ENCODE results near the gene TUBA8. TPM values are rescaled to one million over a fixed set of nuclear protein-coding genes. Genes with fewer than 3 reads are reported as not detected.
"Not testable (repeated sequence)": the region's sequence is repeated elsewhere in the genome, so short reads cannot be mapped to it uniquely, and the experiment has no call there.

The TUBA8 gene
- total and polyA plus RNA-seq, 9 donors, result 0.92 to 4.2 (median 1.9) TPM; not detected in 1

DNA sequence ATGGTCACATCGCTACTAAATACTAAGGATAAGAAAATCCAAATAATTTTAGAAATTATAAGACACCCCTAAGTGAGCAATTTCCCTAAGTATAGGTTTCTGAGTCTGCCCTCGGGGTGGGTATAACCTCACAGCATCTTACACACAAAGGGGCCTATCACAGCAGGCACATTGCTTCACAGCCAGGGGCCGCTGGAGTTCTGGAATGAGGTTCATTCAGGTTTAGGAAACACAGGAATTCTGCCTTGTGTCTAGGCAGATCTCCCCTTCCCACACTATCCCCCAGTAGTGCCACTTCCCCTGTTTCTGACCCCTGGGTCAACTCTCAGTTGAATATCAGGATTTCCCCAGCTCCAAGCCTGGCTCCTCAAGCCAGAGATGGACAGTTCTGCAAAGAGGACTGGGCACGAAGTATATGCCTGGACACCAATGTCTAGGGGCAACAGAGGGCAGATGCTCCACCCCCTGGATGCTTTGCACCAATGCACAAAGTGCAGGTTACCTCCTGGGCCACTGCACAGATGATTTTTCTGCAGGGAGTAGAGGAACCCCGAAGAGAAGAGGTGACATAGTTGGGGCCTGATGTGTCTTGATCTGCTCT lies 11.4 kb downstream of the TUBA8 start:
- Histone ChIP-seq H3K9me3 (no peaks in the 10 kb centered on the region), H3K27me3 (no peaks in the 10 kb centered on the region), H3K27ac (no peak overlapping the region), H3K36me3 (no peaks in the 10 kb centered on the region), H3K4me3 (no peak overlapping the region), H3K4me1 (ENCODE audit: insufficient read depth) (no peaks in the 10 kb centered on the region)
- TF ChIP-seq EP300 (IDR thresholded peaks at IDR 0.05) (no peak), POLR2A (IDR thresholded peaks at IDR 0.05) (no peak)
- TF ChIP-seq, protein P1, sequence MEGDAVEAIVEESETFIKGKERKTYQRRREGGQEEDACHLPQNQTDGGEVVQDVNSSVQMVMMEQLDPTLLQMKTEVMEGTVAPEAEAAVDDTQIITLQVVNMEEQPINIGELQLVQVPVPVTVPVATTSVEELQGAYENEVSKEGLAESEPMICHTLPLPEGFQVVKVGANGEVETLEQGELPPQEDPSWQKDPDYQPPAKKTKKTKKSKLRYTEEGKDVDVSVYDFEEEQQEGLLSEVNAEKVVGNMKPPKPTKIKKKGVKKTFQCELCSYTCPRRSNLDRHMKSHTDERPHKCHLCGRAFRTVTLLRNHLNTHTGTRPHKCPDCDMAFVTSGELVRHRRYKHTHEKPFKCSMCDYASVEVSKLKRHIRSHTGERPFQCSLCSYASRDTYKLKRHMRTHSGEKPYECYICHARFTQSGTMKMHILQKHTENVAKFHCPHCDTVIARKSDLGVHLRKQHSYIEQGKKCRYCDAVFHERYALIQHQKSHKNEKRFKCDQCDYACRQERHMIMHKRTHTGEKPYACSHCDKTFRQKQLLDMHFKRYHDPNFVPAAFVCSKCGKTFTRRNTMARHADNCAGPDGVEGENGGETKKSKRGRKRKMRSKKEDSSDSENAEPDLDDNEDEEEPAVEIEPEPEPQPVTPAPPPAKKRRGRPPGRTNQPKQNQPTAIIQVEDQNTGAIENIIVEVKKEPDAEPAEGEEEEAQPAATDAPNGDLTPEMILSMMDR (IDR thresholded peaks at IDR 0.05), result no peak
- 87 to 93% (median 90%) methylated on average over 5 of the region's 5 CpGs for WGBS, 3 donors
- intact Hi-C loops (cut with DNase I), result no loop called here
- DNase-seq, result no peak

DNA sequence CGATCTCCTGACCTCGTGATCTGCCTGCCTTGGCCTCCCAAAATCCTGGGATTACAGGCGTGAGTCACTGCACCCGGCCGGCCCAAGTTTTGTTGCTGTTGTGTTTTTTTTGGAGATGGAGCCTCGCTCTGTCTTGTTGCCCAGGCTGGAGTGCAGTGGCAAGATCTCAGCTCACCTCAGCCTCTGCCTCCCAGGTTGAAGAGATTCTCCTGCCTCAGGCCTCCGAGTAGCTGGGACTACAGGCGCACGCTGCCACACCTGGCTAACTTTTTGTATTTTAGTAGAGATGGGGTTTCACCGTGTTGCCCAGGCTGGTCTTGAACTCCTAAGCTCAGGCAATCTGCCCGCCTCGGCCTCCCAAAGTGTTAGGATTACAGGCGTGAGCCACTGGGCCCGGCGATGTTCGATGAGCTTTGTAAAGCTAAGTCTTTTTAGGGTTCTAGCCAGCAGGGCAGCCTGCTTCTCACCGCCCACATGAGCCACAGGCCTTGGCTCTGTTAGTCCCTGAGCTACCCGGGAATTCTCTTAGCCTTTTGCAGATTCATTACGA lies 12.9 kb downstream of the TUBA8 start:
- H3K27me3 ChIP-seq; intact Hi-C loops (cut with DNase I); H3K4me1 ChIP-seq (ENCODE audit: insufficient read depth); H3K4me3 ChIP-seq; H3K27ac ChIP-seq; H3K36me3 ChIP-seq; H3K9me3 ChIP-seq; DNase-seq: not testable (repeated sequence)
- WGBS, 3 donors, result 89 to 97% (median 97%) methylated on average over 19 of the region's 19 CpGs

DNA sequence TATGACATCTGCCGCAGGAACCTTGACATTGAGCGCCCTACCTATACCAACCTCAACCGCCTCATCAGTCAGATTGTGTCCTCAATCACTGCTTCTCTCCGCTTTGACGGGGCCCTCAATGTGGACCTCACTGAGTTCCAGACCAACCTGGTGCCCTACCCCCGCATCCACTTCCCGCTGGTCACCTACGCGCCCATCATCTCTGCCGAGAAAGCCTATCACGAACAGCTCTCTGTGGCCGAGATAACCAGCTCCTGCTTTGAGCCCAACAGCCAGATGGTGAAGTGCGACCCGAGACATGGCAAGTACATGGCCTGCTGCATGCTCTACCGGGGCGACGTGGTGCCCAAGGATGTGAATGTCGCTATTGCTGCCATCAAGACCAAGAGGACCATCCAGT lies 16.0 kb downstream of the TUBA8 start:
- H3K27ac ChIP-seq, result no peak overlapping the region
- no peak for DNase-seq
- no peaks in the 10 kb centered on the region for H3K4me1 ChIP-seq (ENCODE audit: insufficient read depth)
- H3K36me3 ChIP-seq, result no peaks in the 10 kb centered on the region
- whole genome bisulfite sequencing, 3 donors, result 96 to 98% (median 97%) methylated on average over 18 of the region's 18 CpGs
- TF ChIP-seq, protein P1 (IDR thresholded peaks at IDR 0.05), result no peak
- TF ChIP-seq EP300 (IDR thresholded peaks at IDR 0.05) (no peak), POLR2A (IDR thresholded peaks at IDR 0.05) (no peak)
- H3K9me3 ChIP-seq, result no peaks in the 10 kb centered on the region
- no peak overlapping the region for H3K4me3 ChIP-seq
- no peaks in the 10 kb centered on the region for H3K27me3 ChIP-seq
- intact Hi-C loops (cut with DNase I), result no loop called here

DNA sequence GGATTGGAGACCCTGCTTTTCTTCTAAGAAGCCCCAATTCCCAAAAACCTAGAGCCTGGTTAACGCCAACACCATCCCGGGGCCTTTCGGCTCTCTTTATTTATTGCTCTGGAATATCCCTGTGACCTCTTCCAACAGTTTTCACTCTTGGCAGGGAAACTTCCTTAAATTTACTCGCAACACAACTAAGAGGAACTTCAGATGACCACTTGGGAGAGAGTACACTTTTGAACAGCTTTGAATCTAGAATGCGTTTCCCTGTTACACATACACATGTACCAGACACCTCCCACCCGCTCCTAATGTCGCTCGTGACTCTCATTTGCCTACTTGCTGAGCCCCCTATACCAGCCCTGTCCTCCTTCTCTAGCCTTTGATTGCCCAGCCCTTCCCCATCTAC lies 19.4 kb downstream of the TUBA8 start:
- intact Hi-C loops (cut with DNase I), result no loop called here
- H3K9me3 ChIP-seq, result no peaks in the 10 kb centered on the region
- no peak overlapping the region for H3K4me3 ChIP-seq
- H3K27ac ChIP-seq, result no peak overlapping the region
- H3K4me1 ChIP-seq (ENCODE audit: insufficient read depth), result no peaks in the 10 kb centered on the region
- DNase-seq, result no peak
- H3K27me3 ChIP-seq, result no peaks in the 10 kb centered on the region
- TF ChIP-seq, protein P1 (IDR thresholded peaks at IDR 0.05), result no peak
- TF ChIP-seq POLR2A (IDR thresholded peaks at IDR 0.05), result no peak
- TF ChIP-seq EP300 (IDR thresholded peaks at IDR 0.05), result no peak
- WGBS, 3 donors, result 66 to 78% (median 73%) methylated on average over 8 of the region's 8 CpGs
- H3K36me3 ChIP-seq, result no peaks in the 10 kb centered on the region

DNA sequence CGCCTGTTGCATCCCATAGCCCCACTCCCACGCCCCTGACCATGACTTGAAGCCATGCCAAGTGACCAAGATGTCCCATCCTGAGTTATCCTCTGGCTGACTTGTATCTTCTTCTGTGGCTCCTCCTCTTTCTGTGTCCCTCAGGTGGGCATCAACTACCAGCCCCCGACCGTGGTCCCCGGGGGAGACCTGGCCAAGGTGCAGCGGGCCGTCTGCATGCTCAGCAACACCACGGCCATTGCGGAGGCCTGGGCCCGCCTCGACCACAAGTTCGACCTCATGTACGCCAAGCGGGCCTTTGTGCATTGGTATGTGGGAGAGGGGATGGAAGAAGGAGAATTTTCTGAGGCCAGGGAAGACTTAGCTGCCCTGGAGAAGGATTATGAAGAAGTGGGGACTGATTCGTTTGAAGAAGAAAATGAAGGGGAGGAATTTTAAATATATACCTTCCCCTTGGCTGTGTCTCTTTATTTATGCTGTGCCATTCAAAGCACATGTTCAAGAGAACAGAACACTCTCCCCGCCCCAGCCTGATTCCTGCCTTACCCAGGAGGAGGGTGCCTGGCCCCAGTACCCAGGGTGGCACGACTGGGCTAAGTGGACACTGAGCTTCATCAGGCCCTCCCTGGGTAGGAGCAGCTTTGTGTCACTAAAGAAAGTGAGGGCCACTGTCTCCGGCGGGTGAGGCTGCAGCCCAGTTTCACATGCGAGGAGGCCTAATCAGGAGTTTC lies 20.3 kb downstream of the TUBA8 start:
- no peaks in the 10 kb centered on the region for H3K36me3 ChIP-seq

More for the DNA sequence above, 20.3 kb downstream of the TUBA8 start:
- Histone ChIP-seq H3K4me1 (ENCODE audit: insufficient read depth) (no peaks in the 10 kb centered on the region), H3K9me3 (no peaks in the 10 kb centered on the region), H3K4me3 (no peak overlapping the region), H3K27ac (no peak overlapping the region), H3K27me3 (no peaks in the 10 kb centered on the region)
- intact Hi-C loops (cut with DNase I), result no loop called here
- DNase-seq, result no peak
- WGBS, 3 donors, result 91 to 96% (median 93%) methylated on average over 20 of the region's 20 CpGs
- TF ChIP-seq, protein P1 (IDR thresholded peaks at IDR 0.05), result no peak
- no peak for TF ChIP-seq POLR2A (IDR thresholded peaks at IDR 0.05)
- no peak for TF ChIP-seq EP300 (IDR thresholded peaks at IDR 0.05)

Data from ovary (tissue), 9 donors.